Endodermal cell (in vitro differentiated cells): Measurements from ENCODE around the gene TLE4. TPM values are rescaled to one million over a fixed set of nuclear protein-coding genes. Genes with fewer than 3 reads are reported as not detected.

Source experiments
- DNase-seq: peaks from one replicate; pipeline ENCODE4 v3.0.0-alpha.2; 2017
- H3K27ac ChIP-seq: 2 replicates; pipeline ENCODE4 v1.5.1; 2013; ENCODE audit warnings: mild to moderate bottlenecking, low read depth, low read length, moderate library complexity
- H3K27me3 ChIP-seq: 2 replicates; pipeline ENCODE4 v1.6.1; 2013; ENCODE audit warnings: mild to moderate bottlenecking, low read length, moderate library complexity; ENCODE audit not compliant: insufficient read depth, control insufficient read depth, poor library complexity, severe bottlenecking
- H3K36me3 ChIP-seq: 2 replicates; pipeline ENCODE4 v1.7.0; 2013; ENCODE audit warnings: mild to moderate bottlenecking, low read length, moderate library complexity; ENCODE audit not compliant: control insufficient read depth, insufficient read depth
- H3K4me1 ChIP-seq: one replicate; pipeline ENCODE4 v1.7.0; 2013; ENCODE audit warnings: low read length; ENCODE audit not compliant: control insufficient read depth, insufficient read depth
- H3K4me3 ChIP-seq: 2 replicates; pipeline ENCODE4 v1.5.1; 2013; ENCODE audit warnings: mild to moderate bottlenecking, low read length, moderate library complexity
- H3K9ac ChIP-seq: 2 replicates; pipeline ENCODE4 v1.6.1; 2013; ENCODE audit warnings: mild to moderate bottlenecking, low read length, moderate library complexity; ENCODE audit not compliant: poor library complexity, severe bottlenecking; ENCODE audit errors: extremely low read depth
- H3K9me3 ChIP-seq: 2 replicates; pipeline ENCODE4 v1.6.1; 2013; ENCODE audit warnings: mild to moderate bottlenecking, low read length, moderate library complexity; ENCODE audit not compliant: control insufficient read depth
- H3K27ac Mint-ChIP-seq: 2 replicates; pipeline ENCODE4 v1.8.0; 2020; ENCODE audit warnings: mixed read lengths
- H3K27me3 Mint-ChIP-seq: 2 replicates; pipeline ENCODE4 v1.8.0; 2021; ENCODE audit warnings: mild to moderate bottlenecking, mixed read lengths; ENCODE audit not compliant: insufficient read depth
- H3K36me3 Mint-ChIP-seq: 2 replicates; pipeline ENCODE4 v1.8.0; 2020; ENCODE audit warnings: low read depth, mixed read lengths
- H3K4me1 Mint-ChIP-seq: 2 replicates; pipeline ENCODE4 v1.8.0; 2020; ENCODE audit warnings: mixed read lengths
- H3K4me3 Mint-ChIP-seq: 2 replicates; pipeline ENCODE4 v1.8.0; 2020; ENCODE audit warnings: mild to moderate bottlenecking, moderate library complexity, mixed read lengths
- H3K9me3 Mint-ChIP-seq: 2 replicates; pipeline ENCODE4 v1.8.0; 2020; ENCODE audit warnings: mild to moderate bottlenecking, mixed read lengths
- WGBS, 2 experiments: methylation state at CpG; one replicate each; pipeline versions ENCODE4 v1.1.5 to v1.1.7; 2013; ENCODE audit warnings: missing lambda C conversion rate in 2 of 2, mixed read lengths in 1 of 2; ENCODE audit not compliant: insufficient coverage in 1 of 2, insufficient read length in 1 of 2; 5-methylcytosine and 5-hydroxymethylcytosine counted together
- total RNA-seq, 2 donors: library from RNA; stranded (reverse); fragmentation: NEBNext Ultra II Directional in 1 of 2; extraction: Animal tissue kit (Norgen Biotek cat#: 25700) in 1 of 2; gene quantifications; 2 replicates in 1 of 2; 3 replicates in 1 of 2; pipeline ENCODE4 v1.2.1, GENCODE V29; 2021
- TF ChIP-seq, protein P1 (sequence below): fragments of 200-600 bp; sonication (generic); conservative IDR thresholded peaks from 2 replicates; pipeline ENCODE4 v1.5.0; 2021; ENCODE audit warnings: antibody characterized with exemption, mild to moderate bottlenecking

Gene TLE4
- total RNA-seq, 2 donors from 2014 or later = 16.7 to 25.5 TPM

DNA sequence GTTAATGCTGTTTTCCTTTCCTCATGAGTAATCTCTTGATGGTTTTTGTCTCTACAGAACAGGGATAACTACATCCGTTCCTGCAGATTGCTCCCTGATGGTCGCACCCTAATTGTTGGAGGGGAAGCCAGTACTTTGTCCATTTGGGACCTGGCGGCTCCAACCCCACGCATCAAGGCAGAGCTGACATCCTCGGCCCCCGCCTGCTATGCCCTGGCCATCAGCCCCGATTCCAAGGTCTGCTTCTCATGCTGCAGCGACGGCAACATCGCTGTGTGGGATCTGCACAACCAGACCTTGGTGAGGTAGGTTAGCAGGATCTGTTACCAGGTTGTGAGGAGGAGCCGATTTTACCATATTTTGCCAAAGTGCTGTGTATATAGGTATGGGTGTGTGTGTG, 148.2 kb downstream of the TLE4 start:
- no peak overlapping the region for H3K27ac Mint-ChIP-seq
- H3K4me1 ChIP-seq = no peaks in the 10 kb centered on the region
- no peaks in the 10 kb centered on the region for H3K27me3 Mint-ChIP-seq
- 92 to 94% methylated on average over 6 to 11 of the region's 11 CpGs for WGBS, 2 experiments
- peaks cover 24% of the 10 kb centered on the region for H3K36me3 Mint-ChIP-seq
- no peak overlapping the region for H3K27ac ChIP-seq
- no peaks in the 10 kb centered on the region for H3K9me3 Mint-ChIP-seq
- no peaks in the 10 kb centered on the region for H3K9me3 ChIP-seq
- no peak overlapping the region for H3K9ac ChIP-seq
- peaks cover 47% of the 10 kb centered on the region for H3K36me3 ChIP-seq
- H3K27me3 ChIP-seq = no peaks in the 10 kb centered on the region
- H3K4me3 Mint-ChIP-seq = no peak overlapping the region
- TF ChIP-seq, protein P1, sequence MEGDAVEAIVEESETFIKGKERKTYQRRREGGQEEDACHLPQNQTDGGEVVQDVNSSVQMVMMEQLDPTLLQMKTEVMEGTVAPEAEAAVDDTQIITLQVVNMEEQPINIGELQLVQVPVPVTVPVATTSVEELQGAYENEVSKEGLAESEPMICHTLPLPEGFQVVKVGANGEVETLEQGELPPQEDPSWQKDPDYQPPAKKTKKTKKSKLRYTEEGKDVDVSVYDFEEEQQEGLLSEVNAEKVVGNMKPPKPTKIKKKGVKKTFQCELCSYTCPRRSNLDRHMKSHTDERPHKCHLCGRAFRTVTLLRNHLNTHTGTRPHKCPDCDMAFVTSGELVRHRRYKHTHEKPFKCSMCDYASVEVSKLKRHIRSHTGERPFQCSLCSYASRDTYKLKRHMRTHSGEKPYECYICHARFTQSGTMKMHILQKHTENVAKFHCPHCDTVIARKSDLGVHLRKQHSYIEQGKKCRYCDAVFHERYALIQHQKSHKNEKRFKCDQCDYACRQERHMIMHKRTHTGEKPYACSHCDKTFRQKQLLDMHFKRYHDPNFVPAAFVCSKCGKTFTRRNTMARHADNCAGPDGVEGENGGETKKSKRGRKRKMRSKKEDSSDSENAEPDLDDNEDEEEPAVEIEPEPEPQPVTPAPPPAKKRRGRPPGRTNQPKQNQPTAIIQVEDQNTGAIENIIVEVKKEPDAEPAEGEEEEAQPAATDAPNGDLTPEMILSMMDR = no peak
- H3K4me3 ChIP-seq = no peak overlapping the region
- DNase-seq = no peak
- H3K4me1 Mint-ChIP-seq = no peaks in the 10 kb centered on the region

GRCh38 chr9:79731171-79731890, 159.6 kb downstream of the TLE4 start:
- Mint-ChIP-seq H3K27me3 (no peaks in the 10 kb centered on the region), H3K27ac (no peak overlapping the region), H3K4me1 (no peaks in the 10 kb centered on the region), H3K36me3 (peaks cover 13% of the 10 kb centered on the region), H3K9me3 (peaks cover 5% of the 10 kb centered on the region), H3K4me3 (no peak overlapping the region)
- TF ChIP-seq, protein P1 = no peak
- Histone ChIP-seq H3K27me3 (no peaks in the 10 kb centered on the region), H3K9me3 (no peaks in the 10 kb centered on the region), H3K27ac (no peak overlapping the region), H3K4me1 (no peaks in the 10 kb centered on the region), H3K36me3 (no peaks in the 10 kb centered on the region), H3K9ac (no peak overlapping the region), H3K4me3 (no peak overlapping the region)
- DNase-seq = no peak
- 89 to 96% methylated on average over 3 to 9 of the region's 9 CpGs for WGBS, 2 experiments

DNA sequence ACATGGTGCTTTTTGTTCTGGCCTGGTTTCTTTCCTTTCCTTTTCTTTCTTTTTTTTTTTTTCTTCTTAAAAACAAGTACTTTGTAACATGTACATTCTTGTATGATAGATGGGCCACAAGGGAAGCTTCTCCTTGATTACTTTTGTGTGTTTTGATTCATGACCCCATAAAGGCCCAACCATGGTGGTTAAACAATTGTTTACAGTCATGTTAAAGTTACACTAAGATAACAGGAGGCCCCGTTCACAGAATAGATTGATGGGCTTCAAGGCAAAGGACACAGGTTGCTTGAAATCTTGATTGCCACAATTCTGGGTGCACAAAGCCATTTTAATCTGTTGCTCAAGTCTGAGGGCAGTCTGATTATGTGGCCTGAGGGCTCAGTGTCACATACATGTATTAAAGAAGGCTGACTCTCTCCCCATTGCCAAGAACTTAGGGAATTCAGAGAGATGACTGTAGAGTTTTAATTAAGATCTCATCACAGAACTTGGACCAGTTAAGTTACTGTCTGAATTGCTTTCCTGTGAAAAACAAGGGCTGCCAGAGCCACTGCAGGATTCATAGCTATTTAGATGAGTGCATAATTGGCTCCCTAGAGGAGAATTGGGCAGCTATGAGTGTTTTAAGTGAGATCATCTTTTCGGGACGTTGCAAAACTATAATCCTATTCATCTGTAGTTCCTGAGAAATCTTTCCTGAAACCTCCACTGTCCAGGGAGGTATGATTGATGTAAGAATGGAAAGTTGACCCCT, 163.4 kb downstream of the TLE4 start:
- Histone ChIP-seq H3K4me3 (no peak overlapping the region), H3K36me3 (no peaks in the 10 kb centered on the region), H3K9ac (no peak overlapping the region), H3K4me1 (no peaks in the 10 kb centered on the region), H3K9me3 (no peaks in the 10 kb centered on the region), H3K27ac (no peak overlapping the region), H3K27me3 (no peaks in the 10 kb centered on the region)
- Mint-ChIP-seq H3K36me3 (peaks cover 1% of the 10 kb centered on the region), H3K27ac (no peak overlapping the region), H3K27me3 (no peaks in the 10 kb centered on the region), H3K4me1 (no peaks in the 10 kb centered on the region), H3K9me3 (peaks cover 5% of the 10 kb centered on the region), H3K4me3 (no peak overlapping the region)
- 71 to 88% methylated on average over 1 to 3 of the region's 3 CpGs for WGBS, 2 experiments
- TF ChIP-seq, protein P1 = no peak
- no peak for DNase-seq
